SK-N-MC (cell line): ENCODE data around the gene VSNL1.

ENCODE experiments used
- EZH2 ChIP-seq: fragments of 200-600 bp; sonication (generic); IDR thresholded peaks from one replicate; pipeline ENCODE4 v1.6.1; 2017; ENCODE audit warnings: antibody characterized with exemption
- FOXP2 ChIP-seq: optimal IDR thresholded peaks from 2 replicates; pipeline ENCODE3; 2011; ENCODE audit warnings: mild to moderate bottlenecking, moderate library complexity; ENCODE audit not compliant: insufficient read depth; ENCODE audit errors: extremely low read length, control extremely low read depth
- POLR2AphosphoS5 ChIP-seq: IDR thresholded peaks from 2 replicates; pipeline ENCODE4 v1.6.1; 2012; ENCODE audit warnings: mild to moderate bottlenecking, low read depth, low read length, borderline replicate concordance

DNA sequence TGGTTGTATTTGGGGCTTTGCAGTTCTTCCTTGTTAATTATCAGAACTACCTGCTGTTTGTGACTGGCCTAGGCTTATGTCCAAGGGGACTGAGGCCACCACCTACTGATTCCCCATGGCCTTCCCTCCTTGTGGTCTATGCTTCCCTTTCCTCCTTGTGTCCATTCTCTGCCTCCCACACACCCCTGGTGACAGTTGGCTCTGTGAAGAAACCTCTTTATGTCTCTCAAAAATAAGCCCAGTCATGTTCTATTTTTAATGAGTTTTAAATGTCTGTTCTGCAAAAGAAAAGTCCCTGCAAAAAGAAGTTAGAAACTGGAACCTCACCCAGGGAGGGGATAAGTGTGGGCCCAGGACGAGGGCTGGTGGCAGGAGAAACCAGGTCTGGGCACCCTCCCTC, 108.1 kb downstream of the VSNL1 start:
- TF ChIP-seq EZH2 (no peak), POLR2AphosphoS5 (no peak), FOXP2 (no peak)
